Measurements from ENCODE around the gene CNNM3.

Gene CNNM3

DNA sequence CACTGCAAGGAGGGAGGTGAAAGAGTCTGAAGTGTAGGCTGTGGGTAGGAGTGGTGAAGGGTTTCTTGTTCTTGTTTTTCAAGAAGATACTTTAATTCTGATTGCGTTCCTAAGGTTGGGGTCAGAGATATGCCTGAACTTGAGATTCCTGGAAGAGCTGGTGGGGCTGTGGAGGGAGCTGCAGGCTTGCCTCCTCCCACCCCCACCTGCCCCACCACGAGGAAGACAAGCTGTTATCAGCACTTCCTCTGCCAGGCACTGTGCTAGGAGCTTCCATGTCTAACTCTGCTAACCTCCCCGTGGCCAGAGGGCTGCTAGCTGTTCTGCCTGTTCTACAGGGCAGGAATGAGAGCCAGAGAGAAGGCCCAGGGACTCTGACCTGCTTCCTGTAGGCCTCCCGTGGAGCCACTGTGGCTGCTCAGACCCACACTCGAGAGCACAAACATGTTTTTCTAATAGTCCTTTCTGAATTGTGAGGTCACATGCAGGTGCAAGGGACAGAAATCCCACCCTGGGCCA lies 14.0 kb downstream of the CNNM3 start:
- peak overlapping the region; percentile 11 to 77 for H3K27ac Mint-ChIP-seq

DNA sequence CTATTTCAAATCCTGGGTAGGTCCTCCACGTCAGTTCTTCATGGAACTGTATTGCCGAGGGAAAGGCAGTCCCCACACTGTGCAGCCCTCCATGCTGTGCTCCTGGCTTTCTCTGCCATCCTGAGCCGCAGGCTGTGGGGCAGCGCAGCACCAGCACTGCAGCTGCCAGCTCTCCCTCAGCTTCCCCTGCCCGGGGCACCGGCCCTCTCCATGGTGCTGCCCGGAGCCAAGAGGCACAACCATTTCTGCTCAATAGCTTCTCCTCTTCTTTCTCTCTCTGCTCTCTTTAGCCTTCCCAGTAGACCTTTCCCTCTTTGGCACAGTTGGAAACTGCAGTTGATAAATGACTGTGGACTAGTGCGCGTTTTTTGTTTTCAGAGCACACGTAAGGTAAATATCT lies 15.6 kb downstream of the CNNM3 start:
- Mint-ChIP-seq H3K4me1 (ENCODE audit: low read depth in 2 of 2) (peaks cover 3 to 9% of the 10 kb centered on the region in 2 donors), H3K27ac (no peak overlapping the region), H3K9me3 (no peaks in the 10 kb centered on the region), H3K4me3 (no peak overlapping the region), H3K27me3 (no peaks in the 10 kb centered on the region), H3K36me3 (ENCODE audit: insufficient read depth) (peaks cover 82% of the 10 kb centered on the region)
- ATAC-seq (replicated peaks) (no peak), DNase-seq (no peak)

More for the DNA sequence above, 14.0 kb downstream of the CNNM3 start:
- peaks cover 3 to 9% of the 10 kb centered on the region in 2 donors for H3K4me1 Mint-ChIP-seq (ENCODE audit: low read depth in 2 of 2)
- H3K27me3 Mint-ChIP-seq: no peaks in the 10 kb centered on the region
- H3K36me3 Mint-ChIP-seq (ENCODE audit: insufficient read depth): peaks cover 80% of the 10 kb centered on the region
- no peak for DNase-seq
- H3K9me3 Mint-ChIP-seq: no peaks in the 10 kb centered on the region
- ATAC-seq (replicated peaks): no peak
- no peak overlapping the region for H3K4me3 Mint-ChIP-seq

DNA sequence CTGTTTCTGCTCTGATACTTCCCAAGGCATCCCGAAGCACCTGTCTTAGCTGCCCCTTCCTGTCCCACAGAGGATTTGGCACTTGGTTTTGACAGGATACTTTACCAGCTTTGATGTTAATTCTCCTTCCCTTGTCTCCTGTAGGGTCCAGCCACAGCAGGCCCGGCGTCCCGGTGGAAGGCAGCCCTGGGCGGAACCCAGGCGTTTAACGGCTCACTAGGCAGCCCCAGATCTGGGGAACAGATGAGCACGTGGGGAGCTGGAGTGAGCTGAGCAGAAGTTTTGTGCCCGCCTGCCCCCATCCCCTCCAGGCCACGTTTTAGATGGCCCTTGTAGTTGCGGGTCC lies 16.3 kb downstream of the CNNM3 start:
- peak overlapping the region in 1 of 2 donors; percentile 70 for H3K27ac Mint-ChIP-seq
- no peak for ATAC-seq (replicated peaks)
- no peaks in the 10 kb centered on the region for H3K27me3 Mint-ChIP-seq
- H3K4me3 Mint-ChIP-seq: no peak overlapping the region
- peaks cover 75% of the 10 kb centered on the region for H3K36me3 Mint-ChIP-seq (ENCODE audit: insufficient read depth)
- peaks cover 3 to 9% of the 10 kb centered on the region in 2 donors for H3K4me1 Mint-ChIP-seq (ENCODE audit: low read depth in 2 of 2)
- DNase-seq: no peak
- no peaks in the 10 kb centered on the region for H3K9me3 Mint-ChIP-seq

DNA sequence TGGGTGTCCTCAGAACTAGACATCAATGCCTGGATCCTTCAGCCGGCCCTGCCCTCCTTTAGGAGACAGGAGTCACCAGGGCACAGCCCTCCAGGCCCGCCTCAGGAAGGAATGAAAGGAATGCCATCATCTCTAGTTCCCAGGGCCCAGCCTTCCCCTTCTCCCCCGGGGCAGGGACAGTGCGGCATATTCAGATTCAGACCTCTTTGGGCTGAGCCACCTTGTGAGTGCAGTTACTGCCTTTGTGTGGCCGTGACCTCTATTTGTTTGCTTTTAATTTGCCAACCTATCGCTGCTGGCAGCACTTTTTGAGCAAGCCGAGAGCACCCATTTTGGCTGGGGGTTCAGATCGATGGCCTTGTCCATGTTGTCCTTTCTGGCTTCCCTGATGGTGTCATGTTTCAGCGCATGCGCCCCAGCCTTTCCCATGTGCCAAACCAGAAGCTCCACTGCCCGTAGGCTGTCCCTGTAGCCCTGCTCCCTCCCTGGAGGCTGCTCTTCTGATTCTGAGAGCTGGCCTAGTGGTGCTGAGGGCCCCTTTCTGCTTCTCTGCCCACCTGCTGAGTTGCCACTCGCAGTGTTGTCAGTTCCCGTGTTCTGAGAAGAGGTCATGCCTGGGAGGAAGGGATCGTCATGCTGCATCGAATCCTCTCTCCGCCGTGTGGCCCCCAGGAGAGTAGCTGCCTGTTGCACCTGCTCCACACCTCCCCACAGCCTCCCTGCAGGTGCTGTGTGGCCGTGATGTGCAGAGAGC lies 16.9 kb downstream of the CNNM3 start:
- H3K27ac Mint-ChIP-seq: peak overlapping the region in 1 of 2 donors; percentile 70
- peaks cover 70% of the 10 kb centered on the region for H3K36me3 Mint-ChIP-seq (ENCODE audit: insufficient read depth)

DNA sequence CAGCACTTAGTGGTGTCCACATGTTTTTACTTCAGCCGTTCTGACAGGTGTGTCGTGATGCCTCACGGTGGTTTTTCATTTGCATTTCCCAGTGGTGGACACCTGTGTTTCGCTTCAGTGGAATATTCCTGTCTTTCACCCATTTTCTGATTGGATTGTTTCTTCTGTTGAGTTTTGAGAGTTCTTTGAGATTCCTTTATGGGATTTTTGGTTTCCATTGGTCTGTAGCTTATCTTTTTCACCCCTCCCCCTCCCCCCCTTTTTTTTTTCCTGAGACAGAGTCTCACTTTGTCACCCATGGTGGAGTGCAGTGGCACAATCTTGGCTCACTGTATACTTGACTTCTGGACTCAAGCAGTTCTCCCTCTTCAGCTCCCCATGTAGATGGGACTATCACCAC lies 19.8 kb downstream of the CNNM3 start:
- Mint-ChIP-seq H3K4me1 (ENCODE audit: low read depth in 2 of 2) (peaks cover 3 to 13% of the 10 kb centered on the region in 2 donors), H3K9me3 (no peaks in the 10 kb centered on the region), H3K27ac (no peak overlapping the region), H3K4me3 (no peak overlapping the region), H3K36me3 (ENCODE audit: insufficient read depth) (peaks cover 49% of the 10 kb centered on the region), H3K27me3 (no peaks in the 10 kb centered on the region)
- ATAC-seq (replicated peaks): no peak
- no peak for DNase-seq

More for the DNA sequence above, 16.9 kb downstream of the CNNM3 start:
- ATAC-seq (replicated peaks) (no peak), DNase-seq (no peak)
- no peaks in the 10 kb centered on the region for H3K9me3 Mint-ChIP-seq
- peaks cover 3 to 9% of the 10 kb centered on the region in 2 donors for H3K4me1 Mint-ChIP-seq (ENCODE audit: low read depth in 2 of 2)
- H3K4me3 Mint-ChIP-seq: no peak overlapping the region
- H3K27me3 Mint-ChIP-seq: no peaks in the 10 kb centered on the region

DNA sequence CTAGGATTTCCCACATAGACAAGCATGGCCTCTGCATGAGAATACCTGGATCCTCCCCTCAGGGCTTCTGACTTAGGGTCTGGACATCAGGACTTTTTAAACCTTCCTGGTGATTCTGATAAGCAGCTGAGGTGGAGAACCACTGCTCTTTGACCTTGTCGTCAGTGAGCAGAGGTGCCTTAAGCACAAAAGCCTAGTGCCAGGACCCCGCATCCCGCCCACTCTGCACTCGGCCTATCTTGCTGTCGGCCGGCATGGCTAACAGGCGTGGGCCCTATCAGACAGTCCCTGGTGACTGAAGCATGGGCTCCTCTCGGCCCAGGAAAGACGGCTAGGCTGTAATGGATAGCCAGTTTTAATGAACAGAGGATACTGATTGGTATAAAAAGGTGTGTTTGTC lies 21.5 kb downstream of the CNNM3 start:
- DNase-seq (no peak), ATAC-seq (replicated peaks) (no peak)
- no peaks in the 10 kb centered on the region for H3K27me3 Mint-ChIP-seq
- H3K4me1 Mint-ChIP-seq (ENCODE audit: low read depth in 2 of 2): peaks cover 6 to 16% of the 10 kb centered on the region in 2 donors
- H3K27ac Mint-ChIP-seq: peak overlapping the region; percentile 26 to 67
- no peak overlapping the region for H3K4me3 Mint-ChIP-seq
- no peaks in the 10 kb centered on the region for H3K9me3 Mint-ChIP-seq
- H3K36me3 Mint-ChIP-seq (ENCODE audit: insufficient read depth): peaks cover 33% of the 10 kb centered on the region

DNA sequence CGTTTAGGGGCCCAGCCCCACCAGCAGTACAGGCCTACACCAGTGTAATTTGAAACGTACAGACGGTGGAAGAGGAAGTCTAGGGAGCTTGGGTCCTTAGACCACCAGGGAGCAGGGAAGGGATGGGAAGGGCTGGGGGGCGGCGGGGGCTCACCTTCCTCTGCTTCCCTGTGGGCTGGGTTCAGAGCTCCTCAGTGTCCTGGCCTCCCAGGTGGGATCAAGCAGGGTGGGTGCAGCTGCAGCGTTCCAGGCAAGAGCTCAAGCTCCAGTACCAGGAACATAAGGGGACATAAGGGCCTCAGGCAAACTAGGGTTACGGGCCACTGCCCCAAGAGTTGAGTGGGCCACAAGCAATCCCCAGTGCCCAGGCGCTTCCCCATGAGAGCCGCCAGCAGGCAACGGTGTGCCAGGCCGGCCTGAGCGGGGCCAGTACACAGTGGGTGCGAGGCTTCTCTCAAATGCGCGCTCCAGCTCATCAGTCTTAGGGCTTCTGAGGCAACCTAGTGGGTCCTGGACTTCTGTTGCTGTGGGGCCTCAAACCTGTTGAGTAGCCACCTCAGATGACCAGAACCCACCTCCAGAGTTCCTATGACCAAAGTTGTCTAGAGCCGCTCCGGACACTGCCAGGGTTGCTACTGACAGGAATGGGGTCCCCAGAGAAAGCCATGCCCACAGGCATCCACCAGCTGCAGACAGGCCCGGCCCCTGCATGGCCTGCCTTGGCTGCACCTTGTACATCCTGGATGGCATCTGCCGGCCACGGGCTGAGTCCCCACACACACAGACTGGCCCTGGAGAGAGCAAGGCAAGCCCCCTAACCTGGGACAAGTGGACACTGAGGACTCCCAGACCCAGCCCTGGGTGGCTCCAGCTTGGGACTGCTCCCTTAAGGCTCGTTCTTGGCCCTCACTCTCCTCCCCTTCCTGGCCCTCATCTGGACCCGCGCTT lies 22.6 kb downstream of the CNNM3 start:
- Mint-ChIP-seq H3K4me3 (peak overlapping the region; percentile 74 to 76), H3K27me3 (no peaks in the 10 kb centered on the region), H3K9me3 (no peaks in the 10 kb centered on the region), H3K36me3 (ENCODE audit: insufficient read depth) (peaks cover 22% of the 10 kb centered on the region), H3K27ac (peak overlapping the region; percentile 57 to 67), H3K4me1 (ENCODE audit: low read depth in 2 of 2) (peaks cover 6 to 16% of the 10 kb centered on the region in 2 donors)
- ATAC-seq (replicated peaks) (no peak), DNase-seq (no peak)

DNA sequence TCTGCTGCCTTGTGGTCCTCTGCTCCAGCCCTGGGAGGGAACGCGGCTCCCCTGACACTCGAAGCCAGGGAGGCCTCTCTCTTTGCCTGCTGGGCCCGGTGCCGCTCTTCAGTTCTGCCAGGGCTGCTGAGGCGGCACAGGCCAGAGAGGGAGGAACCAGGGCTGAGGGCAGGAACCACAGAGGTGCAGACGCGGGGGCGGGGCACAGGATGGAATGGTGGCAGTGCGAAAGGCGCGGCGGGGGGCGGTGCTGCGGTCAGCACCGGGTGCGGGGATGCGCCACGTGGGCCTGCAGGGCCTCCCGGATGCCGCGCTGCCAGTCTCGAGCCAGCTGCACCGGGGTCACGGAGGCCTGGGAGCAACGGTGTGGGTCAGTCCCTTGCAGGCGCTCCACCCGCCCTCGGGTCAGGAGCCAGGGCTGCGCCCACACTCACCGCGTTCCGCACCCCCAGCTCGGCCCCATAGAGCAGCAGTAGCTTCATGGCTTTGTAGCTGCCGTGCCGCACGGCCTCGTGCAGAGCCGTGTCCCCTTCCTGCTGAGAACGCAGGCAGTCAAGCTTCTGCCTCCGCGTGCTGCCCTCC lies 23.3 kb downstream of the CNNM3 start:
- Mint-ChIP-seq H3K4me1 (ENCODE audit: low read depth in 2 of 2) (peaks cover 6 to 16% of the 10 kb centered on the region in 2 donors), H3K27ac (peak overlapping the region; percentile 28 to 57), H3K27me3 (no peaks in the 10 kb centered on the region), H3K9me3 (no peaks in the 10 kb centered on the region), H3K36me3 (ENCODE audit: insufficient read depth) (peaks cover 20% of the 10 kb centered on the region), H3K4me3 (peak overlapping the region; percentile 74 to 76)
- ATAC-seq (replicated peaks) (peak; percentile 99), DNase-seq (peak; percentile 87 to 91 (median 87))

DNA sequence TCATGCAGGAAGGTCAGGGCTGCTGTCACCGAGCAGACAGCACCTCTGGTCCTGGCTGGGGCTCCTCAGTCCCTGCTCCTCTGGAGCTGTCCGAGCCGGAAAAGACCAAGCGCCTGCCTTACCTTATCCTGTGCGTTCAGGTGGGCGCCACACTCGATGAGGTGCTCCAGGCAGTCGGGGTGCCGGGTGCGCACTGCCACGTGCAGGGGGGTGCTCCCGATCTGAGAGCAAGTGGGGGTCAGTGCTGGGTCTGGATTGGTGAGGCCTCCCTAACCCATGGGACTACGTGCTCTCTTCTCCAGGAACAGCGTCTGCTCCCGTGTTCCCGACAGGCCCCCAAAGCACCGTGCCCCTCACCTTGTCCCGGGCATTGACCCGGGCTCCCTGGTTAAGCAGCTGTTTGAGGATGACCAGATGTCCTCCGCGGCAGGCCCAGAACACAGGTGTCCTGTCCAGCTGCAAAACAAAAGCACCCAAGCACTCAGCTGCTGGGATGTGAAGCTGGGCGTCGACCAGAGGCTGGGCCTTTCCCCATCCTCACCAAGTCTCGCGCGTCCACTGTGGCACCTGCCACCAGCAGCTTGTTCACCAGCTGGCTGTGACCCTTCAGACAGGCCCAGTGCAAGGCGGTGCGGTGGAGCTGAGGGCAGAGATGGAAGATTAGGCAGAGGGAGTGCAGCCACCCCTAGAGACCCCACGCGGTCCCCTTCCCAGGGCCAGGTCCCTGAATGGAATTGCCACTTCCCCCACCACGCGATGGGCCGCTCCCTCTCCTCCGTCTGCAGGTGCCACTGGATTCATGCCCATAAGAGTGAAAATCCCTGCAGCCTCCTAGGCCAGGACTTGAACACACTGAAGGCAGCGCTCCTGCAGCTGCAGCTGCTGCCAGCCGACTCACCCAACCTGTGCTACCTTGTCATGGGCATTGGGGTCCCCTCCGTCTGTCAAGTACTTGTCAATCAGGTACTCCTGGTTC lies 24.1 kb downstream of the CNNM3 start:
- ATAC-seq (replicated peaks) (no peak), DNase-seq (no peak)
- Mint-ChIP-seq H3K27ac (peak overlapping the region in 1 of 2 donors; percentile 28), H3K9me3 (no peaks in the 10 kb centered on the region), H3K27me3 (no peaks in the 10 kb centered on the region), H3K4me1 (ENCODE audit: low read depth in 2 of 2) (peaks cover 6 to 16% of the 10 kb centered on the region in 2 donors), H3K36me3 (ENCODE audit: insufficient read depth) (peaks cover 16% of the 10 kb centered on the region), H3K4me3 (peak overlapping the region; percentile 74 to 76)

DNA sequence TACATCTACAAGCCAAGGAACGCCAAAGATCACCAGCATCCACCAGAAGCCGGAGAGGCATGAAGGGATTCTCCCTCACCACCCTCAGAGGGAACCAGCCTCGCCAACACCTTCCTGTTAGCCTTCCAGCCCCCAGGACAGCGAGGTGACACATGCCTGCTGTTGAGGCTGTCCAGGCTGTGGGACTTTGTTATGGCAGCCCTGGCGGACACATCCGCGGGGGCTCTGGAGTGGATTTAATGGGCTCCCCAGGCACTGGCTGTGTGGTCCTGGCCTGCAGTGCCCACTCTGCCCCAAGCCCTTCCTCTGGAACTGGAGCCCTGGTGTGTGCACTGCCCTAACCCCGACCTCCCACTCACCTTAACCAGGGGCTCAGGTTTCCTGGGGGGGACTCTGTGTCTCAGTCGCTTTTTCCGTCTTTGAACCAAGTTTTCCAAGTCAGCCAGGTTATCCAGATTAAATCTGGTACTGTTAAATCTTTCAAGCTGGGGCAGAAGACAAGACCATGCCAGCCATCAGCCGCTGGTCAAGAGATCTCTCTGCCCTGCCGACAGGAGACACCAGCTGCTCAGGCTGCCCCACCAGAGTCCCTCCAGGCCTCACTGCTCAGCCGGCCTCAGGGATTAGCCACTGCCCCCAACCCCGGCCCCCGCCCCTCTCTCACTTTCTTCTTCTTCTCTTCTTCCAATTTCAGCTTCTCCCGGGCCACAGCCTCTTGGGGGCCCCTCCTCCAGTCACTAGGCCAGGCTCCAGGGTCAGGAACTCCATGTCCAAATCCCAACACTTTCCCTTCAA lies 25.8 kb downstream of the CNNM3 start:
- H3K4me1 Mint-ChIP-seq (ENCODE audit: low read depth in 2 of 2): peaks cover 6 to 16% of the 10 kb centered on the region in 2 donors
- peaks cover 19% of the 10 kb centered on the region for H3K36me3 Mint-ChIP-seq (ENCODE audit: insufficient read depth)
- H3K27me3 Mint-ChIP-seq: no peaks in the 10 kb centered on the region
- no peaks in the 10 kb centered on the region for H3K9me3 Mint-ChIP-seq
- peak overlapping the region in 1 of 2 donors; percentile 25 for H3K27ac Mint-ChIP-seq
- ATAC-seq (replicated peaks) (no peak), DNase-seq (no peak)
- no peak overlapping the region for H3K4me3 Mint-ChIP-seq

DNA sequence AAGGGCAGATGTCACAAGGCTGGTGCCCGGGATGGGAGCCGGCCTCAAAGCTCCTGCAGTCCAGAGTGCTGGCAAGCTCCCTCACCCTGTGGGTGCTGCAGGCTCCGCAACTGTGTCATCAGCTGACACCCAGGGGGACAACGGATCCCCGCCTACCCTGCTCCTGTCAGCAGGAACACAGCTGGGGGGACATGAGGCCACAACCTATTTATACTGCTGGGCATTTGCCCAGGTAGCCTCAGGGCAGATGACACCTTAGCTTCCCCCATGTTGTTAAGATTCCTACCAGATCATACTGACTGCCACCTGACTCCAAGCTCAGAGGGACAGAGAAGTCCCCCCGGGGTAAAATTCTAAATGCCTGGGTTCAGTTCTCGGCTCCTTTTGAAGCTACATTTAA lies 26.5 kb downstream of the CNNM3 start:
- Mint-ChIP-seq H3K36me3 (ENCODE audit: insufficient read depth) (peaks cover 26% of the 10 kb centered on the region), H3K27me3 (no peaks in the 10 kb centered on the region), H3K4me1 (ENCODE audit: low read depth in 2 of 2) (peaks cover 6 to 16% of the 10 kb centered on the region in 2 donors), H3K9me3 (no peaks in the 10 kb centered on the region), H3K27ac (peak overlapping the region; percentile 25 to 83), H3K4me3 (no peak overlapping the region)
- ATAC-seq (replicated peaks) (no peak), DNase-seq (no peak)

Data from effector memory CD8-positive, alpha-beta T cell (primary cell).